NCI-H2196 (cell line): Measurements from ENCODE around the gene GOLIM4.

Experiments
- DNase-seq: peaks from one replicate; lab custom pipeline; 2025; ENCODE audit not compliant: unreplicated experiment; lab: John Stamatoyannopoulos, UW

Gene GOLIM4

GRCh38 chr3:168097381-168097780 lies 1.7 kb upstream of the GOLIM4 start:
- DNase-seq: no peak

- DNase-seq: peak; percentile 83
Observed at GRCh38 chr3:168096210-168096652, 507 bp upstream of the GOLIM4 start.

- DNase-seq: peak; percentile 70
Observed at GRCh38 chr3:168094877-168095610, 680 bp downstream of the GOLIM4 start.

- no peak for DNase-seq
Observed at GRCh38 chr3:168094580-168094876, 1.2 kb downstream of the GOLIM4 start.

- DNase-seq: no peak
Observed at GRCh38 chr3:168093790-168094189, 1.9 kb downstream of the GOLIM4 start.

GRCh38 chr3:168093229-168093628 lies 2.5 kb downstream of the GOLIM4 start:
- no peak for DNase-seq

- DNase-seq: no peak
Observed at GRCh38 chr3:168091941-168092340, 3.8 kb downstream of the GOLIM4 start.

- DNase-seq: no peak
Observed at GRCh38 chr3:168091302-168091858, 4.3 kb downstream of the GOLIM4 start.

- DNase-seq: no peak
Observed at GRCh38 chr3:168090306-168091085, 5.2 kb downstream of the GOLIM4 start.

GRCh38 chr3:168089179-168089771 lies 6.4 kb downstream of the GOLIM4 start:
- DNase-seq: no peak

GRCh38 chr3:168088106-168088720 lies 7.5 kb downstream of the GOLIM4 start:
- no peak for DNase-seq

GRCh38 chr3:168087539-168087938 lies 8.2 kb downstream of the GOLIM4 start:
- DNase-seq: no peak

- no peak for DNase-seq
Observed at GRCh38 chr3:168086541-168087260, 9.0 kb downstream of the GOLIM4 start.

- DNase-seq: no peak
Observed at GRCh38 chr3:168085491-168086119, 10.1 kb downstream of the GOLIM4 start.

- DNase-seq: no peak
Observed at GRCh38 chr3:168083906-168084305, 11.8 kb downstream of the GOLIM4 start.

GRCh38 chr3:168081856-168082255 lies 13.9 kb downstream of the GOLIM4 start:
- DNase-seq: no peak

- no peak for DNase-seq
Observed at GRCh38 chr3:168081171-168081771, 14.5 kb downstream of the GOLIM4 start.

- DNase-seq: no peak
Observed at GRCh38 chr3:168080499-168081170, 15.1 kb downstream of the GOLIM4 start.

- no peak for DNase-seq
Observed at GRCh38 chr3:168080022-168080421, 15.7 kb downstream of the GOLIM4 start.
